ENCODE data around the gene KMT5B.

Gene KMT5B

DNA sequence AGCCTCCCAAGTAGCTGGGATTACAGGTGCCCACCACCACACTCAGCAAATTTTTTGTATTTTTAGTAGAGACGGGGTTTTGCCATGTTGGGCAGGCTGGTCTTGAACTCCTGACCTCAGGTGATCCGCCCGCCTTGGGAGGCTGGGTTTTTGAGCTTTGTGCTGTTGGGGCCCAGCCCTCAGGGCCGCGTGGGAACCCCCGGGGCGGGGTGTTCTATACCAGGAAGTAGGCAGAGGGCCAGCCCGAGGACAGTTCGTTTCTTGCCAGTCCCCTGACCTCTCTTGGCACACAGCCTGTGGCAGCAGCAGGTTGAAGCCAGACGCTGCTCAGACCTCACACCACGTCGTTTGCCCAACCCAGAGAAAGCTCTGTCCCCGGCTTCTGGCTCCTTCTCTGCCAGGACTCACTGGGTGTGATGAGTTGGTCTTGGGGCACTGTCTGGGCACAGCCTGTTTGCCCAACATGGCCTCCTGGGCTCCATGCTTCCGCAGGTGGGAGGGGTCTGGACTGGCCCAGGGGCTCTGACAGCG, 67.0 kb downstream of the KMT5B start:
- DNase-seq, result no peak
- H3K4me3 ChIP-seq (ENCODE audit: low read depth, low read length), result no peak overlapping the region
- TF ChIP-seq, protein P1, sequence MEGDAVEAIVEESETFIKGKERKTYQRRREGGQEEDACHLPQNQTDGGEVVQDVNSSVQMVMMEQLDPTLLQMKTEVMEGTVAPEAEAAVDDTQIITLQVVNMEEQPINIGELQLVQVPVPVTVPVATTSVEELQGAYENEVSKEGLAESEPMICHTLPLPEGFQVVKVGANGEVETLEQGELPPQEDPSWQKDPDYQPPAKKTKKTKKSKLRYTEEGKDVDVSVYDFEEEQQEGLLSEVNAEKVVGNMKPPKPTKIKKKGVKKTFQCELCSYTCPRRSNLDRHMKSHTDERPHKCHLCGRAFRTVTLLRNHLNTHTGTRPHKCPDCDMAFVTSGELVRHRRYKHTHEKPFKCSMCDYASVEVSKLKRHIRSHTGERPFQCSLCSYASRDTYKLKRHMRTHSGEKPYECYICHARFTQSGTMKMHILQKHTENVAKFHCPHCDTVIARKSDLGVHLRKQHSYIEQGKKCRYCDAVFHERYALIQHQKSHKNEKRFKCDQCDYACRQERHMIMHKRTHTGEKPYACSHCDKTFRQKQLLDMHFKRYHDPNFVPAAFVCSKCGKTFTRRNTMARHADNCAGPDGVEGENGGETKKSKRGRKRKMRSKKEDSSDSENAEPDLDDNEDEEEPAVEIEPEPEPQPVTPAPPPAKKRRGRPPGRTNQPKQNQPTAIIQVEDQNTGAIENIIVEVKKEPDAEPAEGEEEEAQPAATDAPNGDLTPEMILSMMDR (IDR thresholded peaks at IDR 0.05; ENCODE audit: low read depth, low read length), result no peak

DNA sequence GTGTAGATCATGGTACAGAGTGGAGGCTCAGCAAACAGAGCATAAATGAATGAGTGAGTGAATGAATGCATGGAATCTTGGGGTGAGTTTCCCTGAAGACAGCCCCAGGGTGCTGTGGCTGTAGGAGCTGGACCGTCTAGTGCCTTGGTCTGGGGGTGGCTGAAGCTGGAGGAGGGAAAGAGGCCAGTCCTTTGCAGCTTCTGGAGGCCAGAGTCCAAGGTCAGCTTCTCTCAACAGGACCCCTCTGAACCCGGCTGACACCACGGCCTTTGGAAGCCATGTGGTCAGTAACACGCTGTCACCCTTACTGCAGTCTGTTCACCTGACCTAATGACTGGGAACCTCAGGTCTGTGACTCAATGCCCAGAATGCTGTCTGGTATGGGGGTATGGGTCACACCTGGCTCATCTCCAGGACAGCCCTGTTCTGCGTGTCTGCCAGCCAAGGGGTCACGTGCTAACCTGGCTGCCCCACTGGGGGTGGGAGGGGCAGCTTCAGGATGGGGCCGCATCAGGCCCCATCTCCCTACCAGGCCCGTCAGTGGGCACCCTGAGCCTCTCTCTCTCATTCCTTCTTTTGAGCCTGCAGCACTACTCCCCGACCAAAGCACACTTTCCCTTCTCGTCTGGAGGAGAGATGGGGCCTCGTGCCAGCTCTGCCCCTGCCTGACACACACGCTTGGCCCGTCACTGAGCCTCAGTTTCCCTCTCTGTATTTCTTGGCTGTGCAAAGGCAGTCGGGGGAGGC, 67.8 kb downstream of the KMT5B start:
- DNase-seq, result no peak
- TF ChIP-seq, protein P1 (IDR thresholded peaks at IDR 0.05; ENCODE audit: low read depth, low read length), result no peak
- peaks cover 16% of the 10 kb centered on the region for H3K4me1 ChIP-seq

More for the DNA sequence above, 67.0 kb downstream of the KMT5B start:
- no peaks in the 10 kb centered on the region for H3K27me3 ChIP-seq
- H3K36me3 ChIP-seq, result no peaks in the 10 kb centered on the region
- H3K4me1 ChIP-seq, result peaks cover 12% of the 10 kb centered on the region
- no peaks in the 10 kb centered on the region for H3K9me3 ChIP-seq

DNA sequence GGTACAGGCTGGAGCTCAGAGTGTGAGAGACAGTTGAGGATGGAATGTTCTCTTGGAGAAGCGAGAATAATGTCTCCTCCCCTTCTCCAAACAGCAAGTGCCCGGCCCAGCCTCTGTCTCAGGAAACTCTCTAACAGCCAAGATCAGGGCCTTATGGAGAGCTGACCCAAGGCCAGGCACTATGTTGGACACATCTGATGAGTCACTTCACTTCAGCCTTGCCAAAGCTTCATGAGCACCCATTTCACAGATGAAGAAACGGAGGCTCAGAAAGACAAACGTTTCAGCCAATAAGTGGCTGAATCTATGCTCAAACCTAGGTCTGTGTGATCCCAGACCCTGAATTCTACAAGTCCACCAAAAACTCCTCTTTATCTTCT, 69.8 kb downstream of the KMT5B start:
- Histone ChIP-seq H3K36me3 (no peaks in the 10 kb centered on the region), H3K4me1 (peaks cover 16% of the 10 kb centered on the region), H3K4me3 (ENCODE audit: low read depth, low read length) (no peak overlapping the region), H3K9me3 (no peaks in the 10 kb centered on the region), H3K27me3 (no peaks in the 10 kb centered on the region)
- TF ChIP-seq, protein P1 (IDR thresholded peaks at IDR 0.05; ENCODE audit: low read depth, low read length), result no peak
- DNase-seq, result no peak

More for the DNA sequence above, 67.8 kb downstream of the KMT5B start:
- H3K27me3 ChIP-seq, result no peaks in the 10 kb centered on the region
- H3K4me3 ChIP-seq (ENCODE audit: low read depth, low read length), result no peak overlapping the region
- H3K9me3 ChIP-seq, result no peaks in the 10 kb centered on the region
- H3K36me3 ChIP-seq, result no peaks in the 10 kb centered on the region

DNA sequence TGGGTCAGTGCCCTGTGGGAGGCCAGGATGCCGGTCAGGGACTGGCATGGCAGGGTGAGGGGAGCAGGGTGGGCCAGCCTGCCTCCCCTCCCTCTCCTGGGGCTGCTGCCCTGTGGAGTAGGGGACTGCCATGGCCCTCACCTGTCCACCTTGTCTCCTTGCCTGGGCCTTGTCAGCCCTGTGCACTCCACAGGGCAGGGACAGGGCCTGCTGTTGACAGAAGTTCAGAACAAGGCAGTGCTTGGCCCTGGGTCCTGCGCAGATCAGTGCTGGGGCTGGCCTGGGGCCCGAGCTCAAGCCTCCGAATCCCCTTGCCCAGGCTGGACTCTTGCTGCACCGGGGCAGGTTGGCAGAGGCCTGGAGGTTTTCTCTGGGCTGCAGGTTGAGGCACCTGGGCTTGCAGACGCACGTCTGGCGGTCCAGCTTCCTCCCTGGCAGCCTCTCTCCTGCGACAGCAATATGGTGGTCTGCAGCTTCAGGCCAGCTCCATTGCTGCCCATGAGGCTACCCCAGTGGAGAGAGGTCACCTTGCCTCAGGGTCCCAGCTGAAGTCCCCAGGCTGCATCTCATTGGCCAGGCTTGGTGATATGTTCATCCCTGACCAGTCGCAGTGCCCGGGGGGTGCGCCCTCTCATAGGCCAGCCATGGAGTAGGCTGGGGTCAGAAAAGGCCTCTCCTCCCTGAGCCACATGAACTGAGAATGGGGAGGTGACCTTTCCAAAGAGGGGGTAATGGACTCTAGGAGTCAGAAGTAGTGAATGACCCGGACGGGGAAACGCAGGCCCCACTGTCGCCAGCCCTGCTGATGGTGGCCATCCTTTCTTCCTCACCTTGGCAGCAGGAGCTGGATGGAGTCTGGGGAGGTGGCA, 70.4 kb downstream of the KMT5B start:
- Histone ChIP-seq H3K9me3 (no peaks in the 10 kb centered on the region), H3K4me3 (ENCODE audit: low read depth, low read length) (no peak overlapping the region), H3K27me3 (no peaks in the 10 kb centered on the region), H3K4me1 (peaks cover 16% of the 10 kb centered on the region), H3K36me3 (no peaks in the 10 kb centered on the region)
- TF ChIP-seq, protein P1 (IDR thresholded peaks at IDR 0.05; ENCODE audit: low read depth, low read length), result no peak
- no peak for DNase-seq

DNA sequence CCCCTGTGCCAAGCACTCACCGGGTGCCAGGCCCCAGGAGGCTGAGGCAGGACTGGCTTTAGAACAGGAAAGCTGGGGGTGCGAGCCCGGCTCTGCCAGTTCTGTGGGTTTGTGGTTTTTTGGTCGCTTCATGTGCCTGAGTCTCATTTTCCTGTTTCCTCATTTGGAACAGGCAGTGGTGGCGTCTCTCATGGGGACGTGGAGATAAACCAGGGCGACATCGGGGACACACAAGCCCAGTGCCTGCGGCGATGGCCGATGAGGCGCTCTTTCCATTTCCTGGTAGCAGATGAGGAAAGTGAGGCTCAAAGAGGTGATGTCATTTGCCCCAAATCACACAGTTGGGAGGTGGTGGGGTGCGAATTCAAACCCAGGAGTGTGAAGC, 71.1 kb downstream of the KMT5B start:
- DNase-seq, result no peak
- peaks cover 12% of the 10 kb centered on the region for H3K4me1 ChIP-seq
- no peaks in the 10 kb centered on the region for H3K9me3 ChIP-seq
- no peaks in the 10 kb centered on the region for H3K27me3 ChIP-seq
- H3K4me3 ChIP-seq (ENCODE audit: low read depth, low read length), result no peak overlapping the region
- TF ChIP-seq, protein P1 (IDR thresholded peaks at IDR 0.05; ENCODE audit: low read depth, low read length), result no peak
- H3K36me3 ChIP-seq, result no peaks in the 10 kb centered on the region

Data from BE2C (cell line).